SK-N-SH (cell line): ENCODE results near the gene FAM184B. TPM values are rescaled to one million over a fixed set of nuclear protein-coding genes. Genes with fewer than 3 reads are reported as not detected.

Experiments used
- CTCF ChIA-PET: fragments of 300-600, 350-600 bp; formaldehyde crosslinking; extraction: SDS; loops from one replicate; lab custom pipeline; 2021; lab: Yijun Ruan, JAX
- POLR2A ChIA-PET: fragments of 350-600 bp; sonication (Branson Sonifier 250); formaldehyde crosslinking; extraction: SDS; loops from one replicate; lab custom pipeline; 2020; ENCODE audit warnings: antibody characterized with exemption, inconsistent platforms; lab: Yijun Ruan, JAX
- DNase-seq: peaks from one replicate; pipeline ENCODE4 v3.0.0; 2012
- H2AFZ ChIP-seq: fragments of 200-600 bp; sonication (generic); 2 replicates; pipeline ENCODE4 v1.8.1; 2016; ENCODE audit warnings: antibody characterized with exemption, mild to moderate bottlenecking, low read depth
- H3F3A ChIP-seq: fragments of 200-600 bp; sonication (generic); replicated peaks from 2 replicates; pipeline ENCODE3; 2016; ENCODE audit warnings: antibody characterized with exemption, mild to moderate bottlenecking; ENCODE audit not compliant: insufficient read depth
- H3K27ac ChIP-seq, 2 experiments: fragments of 200-500 bp in 1 of 2; fragments of 200-600 bp in 1 of 2; sonication (Bioruptor generic) in 1 of 2; sonication (generic), shearing (Covaris generic) in 1 of 2; 2 replicates each; pipeline versions ENCODE4 v1.5.1 to v1.6.1; 2014 to 2016; ENCODE audit warnings: low read depth in 2 of 2, inconsistent platforms in 1 of 2, low read length in 1 of 2, mild to moderate bottlenecking in 1 of 2, mixed read lengths in 1 of 2
- H3K27me3 ChIP-seq: fragments of 200-600 bp; sonication (generic), shearing (Covaris generic); 2 replicates; pipeline ENCODE4 v1.6.1; 2016; ENCODE audit warnings: mixed run types; ENCODE audit not compliant: insufficient read depth
- H3K36me3 ChIP-seq, 2 experiments: fragments of 200-500 bp in 1 of 2; fragments of 200-600 bp in 1 of 2; sonication (Bioruptor generic) in 1 of 2; sonication (generic) in 1 of 2; replicated peaks in 1 of 2; 2 replicates each; pipeline versions ENCODE3 to v1.5.1; 2014 to 2016; ENCODE audit warnings: low read length in 1 of 2, mild to moderate bottlenecking in 1 of 2; ENCODE audit not compliant: insufficient read depth in 2 of 2, control insufficient read depth in 1 of 2
- H3K4me1 ChIP-seq, 2 experiments: fragments of 200-500 bp in 1 of 2; fragments of 200-600 bp in 1 of 2; sonication (Bioruptor generic) in 1 of 2; sonication (generic), shearing (Covaris generic) in 1 of 2; 2 replicates each; pipeline versions ENCODE4 v1.5.1 to v1.6.1; 2014 to 2016; ENCODE audit warnings: low read depth in 1 of 2, low read length in 1 of 2, mixed run types in 1 of 2; ENCODE audit not compliant: insufficient read depth in 2 of 2, control insufficient read depth in 1 of 2
- H3K4me2 ChIP-seq: fragments of 200-600 bp; sonication (generic), shearing (Covaris generic); 2 replicates; pipeline ENCODE4 v1.6.1; 2017; ENCODE audit warnings: mixed run types
- H3K4me3 ChIP-seq, 2 experiments: fragments of 200-500 bp in 1 of 2; fragments of 200-600 bp in 1 of 2; sonication (Bioruptor generic) in 1 of 2; sonication (generic), shearing (Covaris generic) in 1 of 2; 2 replicates each; pipeline versions ENCODE4 v1.5.1 to v1.8.1; 2014 to 2016; ENCODE audit warnings: low read depth in 2 of 2, inconsistent platforms in 1 of 2, low read length in 1 of 2, mild to moderate bottlenecking in 1 of 2, mixed read lengths in 1 of 2, moderate library complexity in 1 of 2
- H3K79me2 ChIP-seq: fragments of 200-600 bp; sonication (generic); 2 replicates; pipeline ENCODE4 v1.8.1; 2017; ENCODE audit warnings: mild to moderate bottlenecking; ENCODE audit not compliant: insufficient read depth
- H3K9ac ChIP-seq: fragments of 200-600 bp; sonication (generic); 2 replicates; pipeline ENCODE4 v1.6.1; 2017; ENCODE audit warnings: mixed run types
- H3K9me2 ChIP-seq: fragments of 200-600 bp; sonication (generic); 2 replicates; pipeline ENCODE4 v1.6.1; 2017; ENCODE audit warnings: mixed run types
- H3K9me3 ChIP-seq: fragments of 200-600 bp; sonication (generic); 2 replicates; pipeline ENCODE4 v1.6.1; 2017; ENCODE audit warnings: mixed run types, mild to moderate bottlenecking, moderate library complexity
- H4K20me1 ChIP-seq: fragments of 200-600 bp; sonication (generic); 2 replicates; pipeline ENCODE4 v1.6.1; 2017; ENCODE audit warnings: mild to moderate bottlenecking, mixed run types; ENCODE audit not compliant: insufficient read depth
- EP300 ChIP-seq, 2 experiments: IDR thresholded peaks; 2 replicates each; pipeline versions ENCODE4 v1.4.0 to v1.6.1; 2012; ENCODE audit warnings: borderline replicate concordance in 1 of 2, low read depth in 1 of 2, low read length in 1 of 2
- FOSL2 ChIP-seq: IDR thresholded peaks from 2 replicates; pipeline ENCODE4 v1.4.0; 2012; ENCODE audit warnings: low read depth, mild to moderate bottlenecking, moderate library complexity, borderline replicate concordance
- FOXM1 ChIP-seq: IDR thresholded peaks from 2 replicates; pipeline ENCODE4 v1.4.0; 2012; ENCODE audit warnings: low read depth, mild to moderate bottlenecking
- IRF3 ChIP-seq: fragments of 150-350 bp; IDR thresholded peaks from 2 replicates; pipeline ENCODE4 v1.6.1; 2016; ENCODE audit warnings: mild to moderate bottlenecking, low read depth, low read length
- JUND ChIP-seq: IDR thresholded peaks from 2 replicates; pipeline ENCODE4 v1.4.0; 2012
- MEF2A ChIP-seq: IDR thresholded peaks from 2 replicates; pipeline ENCODE4 v1.4.0; 2012; ENCODE audit warnings: low read depth, borderline replicate concordance
- MXI1 ChIP-seq: IDR thresholded peaks from 2 replicates; pipeline ENCODE4 v1.6.1; 2012; ENCODE audit warnings: mild to moderate bottlenecking, low read depth, low read length, improper control_type of control experiment
- NFIC ChIP-seq: IDR thresholded peaks from 2 replicates; pipeline ENCODE4 v1.4.0; 2012; ENCODE audit warnings: borderline replicate concordance
- RCOR1 ChIP-seq: fragments of 150-350 bp; IDR thresholded peaks from 2 replicates; pipeline ENCODE4 v1.6.1; 2017; ENCODE audit warnings: antibody characterized with exemption, low read length
- RFX5 ChIP-seq: IDR thresholded peaks from 2 replicates; pipeline ENCODE4 v1.6.1; 2012; ENCODE audit warnings: mild to moderate bottlenecking, improper control_type of control experiment, low read length
- RXRA ChIP-seq: IDR thresholded peaks from 2 replicates; pipeline ENCODE4 v1.4.0; 2012; ENCODE audit warnings: low read depth, mild to moderate bottlenecking, borderline replicate concordance
- SIN3A ChIP-seq: IDR thresholded peaks from 2 replicates; pipeline ENCODE4 v1.6.1; 2012; ENCODE audit warnings: low read depth, mild to moderate bottlenecking, low read length, moderate library complexity, borderline replicate concordance
- SMC3 ChIP-seq: IDR thresholded peaks from 2 replicates; pipeline ENCODE4 v1.6.1; 2012; ENCODE audit warnings: low read depth, low read length, improper control_type of control experiment
- TEAD4 ChIP-seq: IDR thresholded peaks from 2 replicates; pipeline ENCODE4 v1.4.0; 2012; ENCODE audit warnings: mild to moderate bottlenecking, borderline replicate concordance; ENCODE audit not compliant: insufficient read depth
- USF1 ChIP-seq: IDR thresholded peaks from 2 replicates; pipeline ENCODE4 v1.4.0; 2012; ENCODE audit warnings: low read depth, borderline replicate concordance
- USF2 ChIP-seq: fragments of 150-350 bp; IDR thresholded peaks from 2 replicates; pipeline ENCODE4 v1.6.1; 2017; ENCODE audit warnings: antibody characterized with exemption, low read length, low read depth, borderline replicate concordance
- YY1 ChIP-seq: IDR thresholded peaks from 2 replicates; pipeline ENCODE4 v1.4.0; 2012; ENCODE audit warnings: low read depth, mild to moderate bottlenecking
- ZBTB33 ChIP-seq: IDR thresholded peaks from 2 replicates; pipeline ENCODE4 v1.4.0; 2012; ENCODE audit warnings: low read depth, borderline replicate concordance
- WGBS: methylation state at CpG from one replicate; pipeline ENCODE4 v1.1.6; 2017; ENCODE audit warnings: low lambda C conversion rate; 5-methylcytosine and 5-hydroxymethylcytosine counted together
- polyA plus RNA-seq, 3 experiments: library from polyadenylated mRNA; depleted of rRNA; stranded (reverse); fragments of >200 nt; gene quantifications; 2 replicates each; pipeline ENCODE4 v1.2.3, GENCODE V29; 2012
- TF ChIP-seq, protein P1 (sequence below): IDR thresholded peaks from 2 replicates; pipeline ENCODE4 v1.4.0; 2012; ENCODE audit warnings: low read depth

FAM184B gene
- polyA plus RNA-seq, 1 of the 3 experiments (the other 2 are of a cell fraction): not detected

- TF ChIP-seq EP300 (IDR thresholded peaks at IDR 0.05; ENCODE audit: borderline replicate concordance in 1 of 2, low read depth in 1 of 2, low read length in 1 of 2): no peak
- no peak for TF ChIP-seq RFX5
- TF ChIP-seq USF2: no peak
- TF ChIP-seq SIN3A: no peak
Observed at GRCh38 chr4:17667653-17668201, 113.7 kb downstream of the FAM184B start (continued).

DNA sequence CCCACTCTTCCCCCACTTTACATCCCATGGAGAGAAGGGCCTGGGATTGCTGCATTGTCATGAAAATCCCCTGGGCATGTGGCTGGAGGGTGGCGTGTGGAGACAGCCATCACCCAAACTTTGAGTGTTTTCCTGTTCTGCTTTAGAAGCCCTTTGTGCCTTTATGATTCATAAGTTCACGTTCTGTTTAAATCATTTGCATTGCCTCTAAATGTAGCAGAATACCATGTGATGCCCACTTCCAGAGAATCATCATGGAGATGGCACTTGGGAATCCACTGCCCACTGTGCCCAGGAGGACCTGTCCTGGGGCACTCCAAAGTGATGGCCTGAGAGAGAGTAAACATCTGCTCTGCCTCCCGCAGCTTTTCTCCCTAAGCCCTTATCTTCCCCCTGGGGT, 114.2 kb downstream of the FAM184B start:
- Histone ChIP-seq H3K4me2 (no peak overlapping the region), H4K20me1 (no peaks in the 10 kb centered on the region), H3K27me3 (no peaks in the 10 kb centered on the region), H3K4me1 (peaks cover 0 to 29% of the 10 kb centered on the region in 2 experiments; a peak in 2 of 4 replicates), H3K9me3 (no peaks in the 10 kb centered on the region), H3K36me3 (no peaks in the 10 kb centered on the region), H3K9ac (no peak overlapping the region), H3K9me2 (no peaks in the 10 kb centered on the region), H2AFZ (no peak overlapping the region), H3F3A (no peaks in the 10 kb centered on the region), H3K4me3 (no peak overlapping the region), H3K79me2 (no peaks in the 10 kb centered on the region), H3K27ac (no peak overlapping the region)
- POLR2A ChIA-PET: no interaction called here
- no peak for TF ChIP-seq YY1
- TF ChIP-seq ZBTB33: no peak
- TF ChIP-seq RXRA: no peak
- no peak for TF ChIP-seq FOSL2
- no peak for TF ChIP-seq JUND
- no peak for TF ChIP-seq USF1
- no peak for TF ChIP-seq NFIC
- TF ChIP-seq FOXM1: no peak
- TF ChIP-seq, protein P1, sequence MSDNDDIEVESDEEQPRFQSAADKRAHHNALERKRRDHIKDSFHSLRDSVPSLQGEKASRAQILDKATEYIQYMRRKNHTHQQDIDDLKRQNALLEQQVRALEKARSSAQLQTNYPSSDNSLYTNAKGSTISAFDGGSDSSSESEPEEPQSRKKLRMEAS: no peak
- TF ChIP-seq TEAD4: no peak
- no peak for TF ChIP-seq IRF3
- no peak for TF ChIP-seq SMC3
- no peak for TF ChIP-seq MXI1
- TF ChIP-seq RCOR1: no peak
- no peak for TF ChIP-seq MEF2A
- WGBS: 47% methylated on average over 3 of the region's 3 CpGs
- CTCF ChIA-PET: no interaction called here
- no peak for DNase-seq
